Measurements from ENCODE around the gene LOXL3.

Gene LOXL3

DNA sequence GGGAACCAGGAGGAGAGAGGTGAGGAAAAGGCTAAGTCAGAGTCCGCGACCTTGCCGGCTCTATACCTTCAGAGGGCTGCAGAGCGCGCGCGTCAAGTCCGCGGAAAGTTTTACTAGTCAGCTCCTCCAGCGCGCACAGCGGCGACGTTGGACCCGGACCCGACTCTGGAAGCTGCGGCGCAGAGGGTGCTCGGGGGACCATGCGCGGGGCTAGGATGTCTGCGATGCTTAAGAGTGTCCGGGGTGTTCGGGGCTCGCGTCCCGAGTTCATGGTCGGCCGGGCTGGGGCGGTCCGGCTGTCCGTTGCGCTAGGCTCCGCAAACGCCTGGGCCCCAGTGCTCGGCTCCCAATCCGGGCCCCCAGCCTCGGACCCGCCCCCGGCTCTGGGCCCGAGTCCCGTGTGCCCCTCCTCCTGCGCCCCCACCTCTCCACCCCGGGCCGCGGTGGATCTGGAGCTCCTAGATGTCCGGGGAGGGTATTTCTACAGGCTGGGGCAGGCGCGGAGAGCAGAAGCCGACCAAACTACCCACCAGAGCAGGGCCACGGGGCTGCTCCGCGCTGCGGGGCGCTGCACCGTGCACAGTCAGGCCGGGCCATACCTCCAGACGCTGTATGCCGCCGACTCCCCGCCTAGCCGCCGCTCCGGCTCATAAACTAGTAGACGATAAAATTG, 54.3 kb downstream of the LOXL3 start, which contains the start of gene LBX2:
TSS of gene LBX2 (minus strand) at position 337 of the 673 bp plus-strand sequence. CDS start at position 271, 66 bp downstream.
- Histone ChIP-seq H3K27me3 (ENCODE audit: control insufficient read depth, insufficient read depth, low read length) (peaks cover 94% of the 10 kb centered on the region), H3K4me3 (ENCODE audit: low read depth, low read length) (peak within 1 kb of the TSS; percentile 45), H3K4me1 (ENCODE audit: control insufficient read depth, insufficient read depth, low read length) (no peaks in the 10 kb centered on the region), H3K9ac (ENCODE audit: low read depth, low read length) (no peak within 1 kb of the TSS), H3K9me3 (ENCODE audit: control insufficient read depth, insufficient read depth, low read length) (no peaks in the 10 kb centered on the region), H3K36me3 (ENCODE audit: control insufficient read depth, insufficient read depth, low read length) (no peaks in the 10 kb centered on the region)

DNA sequence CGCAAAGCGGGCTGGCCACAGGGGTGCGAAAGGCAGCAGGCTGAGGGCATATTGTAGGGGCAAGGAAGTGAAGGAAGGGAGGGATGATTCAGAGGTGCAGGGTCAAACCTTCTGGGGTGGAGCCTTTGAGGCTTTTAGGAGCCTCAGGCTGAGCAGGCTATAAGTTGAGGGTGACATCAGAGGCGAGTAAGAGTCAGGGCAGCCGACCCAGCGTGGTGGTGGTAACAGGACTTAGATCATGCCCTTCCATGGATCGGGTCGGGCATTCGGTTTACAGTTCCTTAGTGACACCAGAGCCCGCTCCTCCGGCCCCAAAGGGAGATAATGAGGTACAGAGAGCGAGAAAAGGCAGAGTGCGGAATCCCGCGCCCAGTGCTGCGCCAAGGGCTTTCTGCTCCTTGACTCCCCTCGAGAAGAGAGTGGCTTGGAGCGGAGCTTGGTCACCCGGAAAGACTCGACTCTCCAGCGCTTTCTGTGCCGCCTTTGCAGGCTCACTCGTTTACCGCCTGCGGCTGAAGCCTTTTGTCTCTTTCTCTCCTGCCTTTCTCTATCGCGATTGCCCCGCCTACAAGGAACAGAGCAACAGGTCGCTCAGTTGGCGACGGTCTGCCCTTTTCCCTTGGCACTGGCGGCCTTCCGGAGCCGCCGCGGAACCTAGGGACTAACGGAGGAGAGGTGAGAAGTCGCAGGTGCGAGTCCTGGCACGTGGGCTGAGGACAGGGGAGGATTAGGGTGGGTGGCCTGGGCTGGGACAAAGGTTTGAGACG, 55.1 kb downstream of the LOXL3 start:
- Histone ChIP-seq H3K27me3 (ENCODE audit: control insufficient read depth, insufficient read depth, low read length) (peaks cover 87% of the 10 kb centered on the region), H3K9me3 (ENCODE audit: control insufficient read depth, insufficient read depth, low read length) (no peaks in the 10 kb centered on the region), H3K4me3 (ENCODE audit: low read depth, low read length) (peak overlapping the region; percentile 45), H3K4me1 (ENCODE audit: control insufficient read depth, insufficient read depth, low read length) (no peaks in the 10 kb centered on the region), H3K9ac (ENCODE audit: low read depth, low read length) (no peak overlapping the region), H3K36me3 (ENCODE audit: control insufficient read depth, insufficient read depth, low read length) (peaks cover 5% of the 10 kb centered on the region)

GRCh38 chr2:74497777-74498499, 55.8 kb downstream of the LOXL3 start:
- Histone ChIP-seq H3K27me3 (ENCODE audit: control insufficient read depth, insufficient read depth, low read length) (peaks cover 80% of the 10 kb centered on the region), H3K36me3 (ENCODE audit: control insufficient read depth, insufficient read depth, low read length) (peaks cover 12% of the 10 kb centered on the region), H3K4me1 (ENCODE audit: control insufficient read depth, insufficient read depth, low read length) (no peaks in the 10 kb centered on the region), H3K9me3 (ENCODE audit: control insufficient read depth, insufficient read depth, low read length) (no peaks in the 10 kb centered on the region), H3K9ac (ENCODE audit: low read depth, low read length) (no peak overlapping the region), H3K4me3 (ENCODE audit: low read depth, low read length) (peak overlapping the region; percentile 45)

DNA sequence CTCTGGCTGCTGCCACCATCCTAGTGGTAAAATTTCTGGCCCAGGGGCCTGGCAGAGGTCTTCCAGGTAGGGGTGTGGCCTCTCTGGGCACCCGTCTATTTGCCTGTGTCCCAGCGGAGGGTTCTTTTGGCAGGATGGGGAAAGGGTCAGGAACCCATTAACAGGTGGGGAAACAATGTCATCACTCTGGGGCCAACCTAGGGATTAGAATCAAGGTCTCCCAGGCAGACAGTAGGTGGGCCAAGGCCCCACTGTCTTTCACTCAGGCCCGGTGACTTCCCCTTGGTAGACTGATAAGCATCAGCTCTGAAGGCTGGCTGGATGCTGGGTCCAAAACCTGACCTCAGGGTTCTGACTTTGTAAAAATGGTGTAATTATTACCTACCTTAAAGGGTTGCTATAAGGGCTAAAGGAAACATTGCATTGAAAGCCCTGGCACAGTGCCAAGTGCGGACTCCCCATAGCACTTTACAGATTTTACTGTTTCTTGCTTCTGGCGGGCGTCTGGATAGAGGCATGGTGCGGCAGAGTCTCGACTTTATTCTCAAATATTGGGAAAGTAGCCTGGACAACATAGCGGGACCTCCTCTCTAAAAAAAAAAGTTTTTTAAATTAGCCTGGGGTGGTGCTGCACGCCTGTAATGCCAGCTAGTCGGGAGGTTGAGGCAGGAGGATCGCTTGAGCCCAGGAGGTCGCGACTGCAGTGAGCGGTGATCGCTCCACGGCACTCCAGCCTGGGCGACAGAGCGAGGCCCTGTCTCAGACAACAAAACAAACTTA, 56.6 kb downstream of the LOXL3 start:
- Histone ChIP-seq H3K9ac (ENCODE audit: low read depth, low read length) (no peak overlapping the region), H3K27me3 (ENCODE audit: control insufficient read depth, insufficient read depth, low read length) (peaks cover 72% of the 10 kb centered on the region)

DNA sequence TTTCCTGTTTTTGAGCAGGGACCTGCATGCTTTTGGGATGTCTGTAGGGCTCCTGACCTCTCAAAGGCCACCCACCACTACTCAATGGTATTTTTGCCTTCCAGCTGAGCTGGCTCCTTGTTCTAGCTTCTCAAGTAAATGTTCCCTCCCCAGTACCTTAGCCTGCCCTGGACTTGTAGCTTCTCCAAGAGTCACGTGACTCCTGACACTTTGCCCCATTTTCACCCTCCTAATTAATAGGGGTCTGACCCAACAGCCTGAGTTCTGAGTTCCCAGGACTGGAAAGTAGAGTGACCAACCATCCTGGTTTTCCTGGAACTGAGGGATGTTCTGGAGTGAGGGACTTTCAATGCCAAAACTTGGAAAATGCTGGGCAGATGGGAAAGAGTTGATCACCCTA, 58.3 kb downstream of the LOXL3 start:
- Histone ChIP-seq H3K27me3 (ENCODE audit: control insufficient read depth, insufficient read depth, low read length) (peaks cover 55% of the 10 kb centered on the region), H3K36me3 (ENCODE audit: control insufficient read depth, insufficient read depth, low read length) (peaks cover 30% of the 10 kb centered on the region), H3K9ac (ENCODE audit: low read depth, low read length) (no peak overlapping the region), H3K4me1 (ENCODE audit: control insufficient read depth, insufficient read depth, low read length) (no peaks in the 10 kb centered on the region), H3K4me3 (ENCODE audit: low read depth, low read length) (no peak overlapping the region), H3K9me3 (ENCODE audit: control insufficient read depth, insufficient read depth, low read length) (no peaks in the 10 kb centered on the region)

More for the DNA sequence above, 56.6 kb downstream of the LOXL3 start:
- H3K4me1 ChIP-seq (ENCODE audit: control insufficient read depth, insufficient read depth, low read length): no peaks in the 10 kb centered on the region
- peaks cover 15% of the 10 kb centered on the region for H3K36me3 ChIP-seq (ENCODE audit: control insufficient read depth, insufficient read depth, low read length)
- no peaks in the 10 kb centered on the region for H3K9me3 ChIP-seq (ENCODE audit: control insufficient read depth, insufficient read depth, low read length)
- peak overlapping the region; percentile 45 for H3K4me3 ChIP-seq (ENCODE audit: low read depth, low read length)

- Histone ChIP-seq H3K4me1 (ENCODE audit: control insufficient read depth, insufficient read depth, low read length) (no peaks in the 10 kb centered on the region), H3K4me3 (ENCODE audit: low read depth, low read length) (no peak overlapping the region), H3K36me3 (ENCODE audit: control insufficient read depth, insufficient read depth, low read length) (peaks cover 34% of the 10 kb centered on the region), H3K27me3 (ENCODE audit: control insufficient read depth, insufficient read depth, low read length) (peaks cover 36% of the 10 kb centered on the region), H3K9ac (ENCODE audit: low read depth, low read length) (no peak overlapping the region), H3K9me3 (ENCODE audit: control insufficient read depth, insufficient read depth, low read length) (no peaks in the 10 kb centered on the region)
These were observed 60.2 kb downstream of the LOXL3 start for GRCh38 chr2:74493546-74493945.

DNA sequence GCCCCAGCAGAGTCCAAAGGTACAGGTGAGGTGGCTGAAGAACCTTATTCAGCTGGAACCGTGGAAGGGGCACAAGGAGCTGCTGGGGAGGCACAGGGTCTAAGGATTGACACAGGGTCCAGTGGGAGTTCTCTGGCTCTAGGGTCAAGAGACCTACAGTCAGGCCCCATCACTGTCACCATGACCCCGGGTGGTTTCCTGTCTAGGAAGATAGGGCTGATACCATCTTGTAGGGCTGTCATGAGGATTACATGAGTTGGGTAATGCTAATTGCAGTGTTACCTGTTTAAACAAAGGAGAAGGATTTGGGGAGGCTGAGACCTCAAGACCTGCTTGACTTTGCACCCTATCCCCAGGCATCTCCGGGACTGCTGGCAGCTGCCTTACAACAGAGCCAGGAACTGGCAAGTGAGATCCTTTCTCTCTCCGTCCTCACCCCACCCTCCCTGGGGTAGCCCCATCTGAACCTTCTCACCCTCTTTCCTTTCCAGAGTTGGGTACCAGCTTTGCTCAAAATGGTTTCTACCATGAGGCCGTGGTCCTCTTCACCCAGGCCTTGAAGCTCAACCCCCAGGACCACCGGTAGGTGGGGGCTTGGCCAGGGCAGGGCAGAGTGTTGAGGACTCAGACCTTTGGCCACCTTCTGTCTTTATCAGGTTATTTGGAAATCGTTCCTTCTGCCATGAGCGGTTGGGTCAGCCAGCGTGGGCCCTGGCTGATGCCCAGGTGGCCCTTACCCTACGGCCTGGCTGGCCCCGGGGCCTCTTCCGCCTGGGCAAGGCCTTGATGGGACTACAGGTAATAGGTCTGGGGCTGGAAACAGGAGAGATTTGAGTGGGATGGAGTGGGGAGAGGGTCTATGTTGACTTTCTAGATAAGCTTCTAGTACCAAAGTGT, 61.8 kb downstream of the LOXL3 start:
- H3K36me3 ChIP-seq (ENCODE audit: control insufficient read depth, insufficient read depth, low read length): peaks cover 34% of the 10 kb centered on the region
- no peak overlapping the region for H3K9ac ChIP-seq (ENCODE audit: low read depth, low read length)
- H3K4me3 ChIP-seq (ENCODE audit: low read depth, low read length): no peak overlapping the region
- H3K9me3 ChIP-seq (ENCODE audit: control insufficient read depth, insufficient read depth, low read length): no peaks in the 10 kb centered on the region
- no peaks in the 10 kb centered on the region for H3K4me1 ChIP-seq (ENCODE audit: control insufficient read depth, insufficient read depth, low read length)
- H3K27me3 ChIP-seq (ENCODE audit: control insufficient read depth, insufficient read depth, low read length): peaks cover 19% of the 10 kb centered on the region

- Histone ChIP-seq H3K36me3 (ENCODE audit: control insufficient read depth, insufficient read depth, low read length) (peaks cover 36% of the 10 kb centered on the region), H3K27me3 (ENCODE audit: control insufficient read depth, insufficient read depth, low read length) (no peaks in the 10 kb centered on the region), H3K4me3 (ENCODE audit: low read depth, low read length) (no peak overlapping the region), H3K4me1 (ENCODE audit: control insufficient read depth, insufficient read depth, low read length) (no peaks in the 10 kb centered on the region), H3K9me3 (ENCODE audit: control insufficient read depth, insufficient read depth, low read length) (no peaks in the 10 kb centered on the region), H3K9ac (ENCODE audit: low read depth, low read length) (no peak overlapping the region)
These were observed 63.8 kb downstream of the LOXL3 start for GRCh38 chr2:74489906-74490305.

GRCh38 chr2:74488643-74489481, 64.9 kb downstream of the LOXL3 start:
- H3K9me3 ChIP-seq (ENCODE audit: control insufficient read depth, insufficient read depth, low read length): no peaks in the 10 kb centered on the region
- no peak overlapping the region for H3K4me3 ChIP-seq (ENCODE audit: low read depth, low read length)
- H3K9ac ChIP-seq (ENCODE audit: low read depth, low read length): no peak overlapping the region
- peaks cover 33% of the 10 kb centered on the region for H3K36me3 ChIP-seq (ENCODE audit: control insufficient read depth, insufficient read depth, low read length)
- no peaks in the 10 kb centered on the region for H3K4me1 ChIP-seq (ENCODE audit: control insufficient read depth, insufficient read depth, low read length)
- no peaks in the 10 kb centered on the region for H3K27me3 ChIP-seq (ENCODE audit: control insufficient read depth, insufficient read depth, low read length)

DNA sequence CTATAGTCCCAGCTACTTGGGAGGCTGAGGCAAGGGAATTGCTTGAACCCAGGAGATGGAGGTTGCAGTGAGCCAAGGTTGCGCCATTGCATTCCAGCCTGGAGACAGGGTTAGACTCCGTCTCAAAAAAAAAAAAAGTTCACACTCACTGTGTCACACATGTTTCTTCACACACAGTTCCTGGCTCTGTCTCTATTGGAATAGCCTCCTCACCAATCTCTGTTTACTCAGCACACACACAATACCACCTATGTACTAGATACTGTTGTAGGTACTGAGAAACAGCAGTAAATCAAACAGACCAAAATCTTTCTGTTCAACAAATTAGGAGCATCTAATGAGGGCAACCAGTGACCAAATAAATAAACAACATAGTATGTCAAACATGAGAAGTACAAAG, 67.6 kb downstream of the LOXL3 start:
- Histone ChIP-seq H3K4me1 (ENCODE audit: control insufficient read depth, insufficient read depth, low read length) (no peaks in the 10 kb centered on the region), H3K27me3 (ENCODE audit: control insufficient read depth, insufficient read depth, low read length) (no peaks in the 10 kb centered on the region), H3K4me3 (ENCODE audit: low read depth, low read length) (no peak overlapping the region), H3K9me3 (ENCODE audit: control insufficient read depth, insufficient read depth, low read length) (no peaks in the 10 kb centered on the region), H3K9ac (ENCODE audit: low read depth, low read length) (no peak overlapping the region), H3K36me3 (ENCODE audit: control insufficient read depth, insufficient read depth, low read length) (peaks cover 12% of the 10 kb centered on the region)

Measured in iPS-15b (cell line).